ENCODE results near the gene AFF2.
"Not testable (repeated sequence)": the region's sequence is repeated elsewhere in the genome, so short reads cannot be mapped to it uniquely, and the experiment has no call there.

AFF2 gene

DNA sequence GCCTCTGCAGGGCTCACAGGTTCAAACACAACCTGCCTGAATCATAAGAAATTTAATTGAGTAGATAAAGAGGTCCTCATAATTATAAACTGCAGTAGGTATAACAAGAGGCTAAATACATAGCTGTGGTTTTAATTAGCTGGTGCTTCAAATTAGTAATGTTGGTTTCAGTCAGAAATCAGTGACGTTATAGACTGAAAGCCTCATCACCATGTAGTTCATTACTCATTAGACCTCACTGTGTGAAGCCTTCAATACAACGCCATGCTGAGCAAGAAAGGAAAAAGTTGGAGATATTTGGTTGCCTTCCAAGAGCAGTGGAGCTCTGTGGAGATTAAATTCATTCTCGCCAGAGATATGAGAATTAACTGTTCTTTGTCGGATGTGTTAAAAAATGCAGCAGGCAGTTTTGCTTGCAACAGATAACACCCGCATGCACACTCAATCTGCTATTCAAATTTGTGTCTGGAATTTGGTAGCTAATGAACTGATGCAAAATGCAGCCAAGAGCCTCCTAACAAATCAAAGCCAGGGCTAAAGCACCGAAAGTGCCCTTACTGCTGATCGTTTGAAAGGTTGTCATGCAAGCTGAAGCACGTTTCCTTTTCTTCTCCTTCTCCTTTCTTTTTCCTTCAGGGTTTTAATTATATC, 148.9 kb downstream of the AFF2 start:
- DNase-seq = no peak

DNA sequence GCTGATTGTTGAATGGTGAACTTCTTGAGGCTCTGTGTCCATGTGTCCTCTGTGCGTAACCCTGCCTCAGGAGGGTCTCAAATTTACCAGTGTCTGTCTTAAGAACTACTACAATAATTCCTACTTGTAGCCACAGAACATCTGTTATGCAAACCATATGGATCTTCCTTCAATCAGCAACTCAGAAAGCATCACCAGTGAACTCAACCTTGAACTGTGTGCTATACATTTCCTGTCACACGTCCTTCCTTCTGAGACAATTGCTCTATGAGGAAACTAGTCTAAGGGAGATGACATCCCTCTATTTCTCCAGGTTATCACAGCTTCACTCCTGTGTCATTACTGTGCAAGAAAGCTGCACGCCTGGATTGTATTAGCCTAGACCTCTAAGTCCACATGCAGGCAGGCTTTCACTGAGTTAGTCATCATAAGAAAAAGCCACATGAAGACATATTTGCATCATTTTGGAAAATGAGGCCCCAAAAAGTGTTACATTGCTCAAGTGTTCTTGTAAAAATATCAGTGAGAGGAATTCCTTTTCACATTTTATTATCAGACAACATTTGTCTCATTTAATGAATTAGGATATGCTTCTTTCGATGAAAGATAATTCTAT, 157.8 kb downstream of the AFF2 start:
- no peak for DNase-seq

DNA sequence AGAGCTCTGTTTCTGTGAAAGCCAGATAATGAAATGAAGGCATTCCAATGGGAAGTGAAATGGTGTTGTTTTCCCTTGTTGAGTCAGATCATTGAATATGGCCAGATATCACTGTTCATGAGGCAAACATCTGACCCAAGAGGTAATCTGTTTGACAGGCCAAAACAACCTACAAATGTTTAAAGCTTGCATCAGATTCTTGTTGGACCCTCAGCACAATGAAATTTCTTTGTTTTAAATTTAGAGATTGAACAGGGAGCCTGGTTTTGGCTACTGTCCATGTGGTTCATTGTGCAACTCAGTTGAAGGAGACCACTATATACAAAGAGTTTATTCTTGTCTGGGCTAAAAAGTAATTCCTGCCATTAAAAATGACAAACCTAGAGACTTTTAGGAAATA, 159.1 kb downstream of the AFF2 start:
- DNase-seq = no peak

DNA sequence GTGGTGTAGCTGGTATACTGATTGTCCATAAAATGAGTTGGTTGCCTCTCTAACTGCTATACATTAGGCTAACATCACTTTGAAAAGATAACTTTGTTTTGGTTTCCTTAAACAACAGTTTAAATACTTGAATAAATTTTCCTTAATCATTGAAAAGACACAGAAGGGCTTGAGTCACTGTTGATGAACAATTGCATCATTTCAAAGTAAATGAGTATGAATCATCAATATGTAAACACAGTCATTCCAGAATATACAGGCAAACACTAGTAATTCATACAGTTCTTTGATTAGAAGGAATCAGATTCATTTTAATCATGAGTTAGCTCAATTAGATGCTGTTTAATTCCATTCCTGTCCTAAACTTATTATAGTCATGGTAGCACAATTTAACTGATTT, 160.6 kb downstream of the AFF2 start:
- no peak for DNase-seq

DNA sequence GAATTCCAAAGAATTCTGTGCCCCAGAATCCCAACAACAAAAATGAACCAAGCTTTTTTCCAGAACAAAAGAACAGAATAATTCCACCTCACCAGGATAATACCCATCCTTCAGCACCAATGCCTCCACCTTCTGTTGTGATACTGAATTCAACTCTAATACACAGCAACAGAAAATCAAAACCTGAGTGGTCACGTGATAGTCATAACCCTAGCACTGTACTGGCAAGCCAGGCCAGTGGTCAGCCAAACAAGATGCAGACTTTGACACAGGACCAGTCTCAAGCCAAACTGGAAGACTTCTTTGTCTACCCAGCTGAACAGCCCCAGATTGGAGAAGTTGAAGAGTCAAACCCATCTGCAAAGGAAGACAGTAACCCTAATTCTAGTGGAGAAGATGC, 161.6 kb downstream of the AFF2 start:
- no peak for DNase-seq

DNA sequence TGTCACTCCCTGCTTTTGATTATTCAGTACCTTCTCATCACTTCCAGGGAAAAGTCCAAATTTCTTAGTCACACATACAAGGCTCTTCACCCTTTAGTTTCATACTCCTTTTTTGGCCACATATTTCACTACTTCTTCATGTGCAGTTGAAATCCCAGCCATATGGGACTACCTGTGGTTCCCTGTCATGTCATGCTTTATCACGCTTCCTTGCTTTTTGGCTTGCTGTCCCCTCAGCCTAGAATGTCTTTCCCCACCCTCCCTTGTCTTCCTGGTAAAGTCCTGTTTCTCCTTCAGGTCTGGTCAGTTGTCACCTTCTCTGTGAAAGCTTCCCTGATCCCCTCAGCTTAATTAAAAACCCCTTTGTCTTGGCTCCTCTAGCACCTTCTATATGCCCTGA, 163.8 kb downstream of the AFF2 start:
- no peak for DNase-seq

DNA sequence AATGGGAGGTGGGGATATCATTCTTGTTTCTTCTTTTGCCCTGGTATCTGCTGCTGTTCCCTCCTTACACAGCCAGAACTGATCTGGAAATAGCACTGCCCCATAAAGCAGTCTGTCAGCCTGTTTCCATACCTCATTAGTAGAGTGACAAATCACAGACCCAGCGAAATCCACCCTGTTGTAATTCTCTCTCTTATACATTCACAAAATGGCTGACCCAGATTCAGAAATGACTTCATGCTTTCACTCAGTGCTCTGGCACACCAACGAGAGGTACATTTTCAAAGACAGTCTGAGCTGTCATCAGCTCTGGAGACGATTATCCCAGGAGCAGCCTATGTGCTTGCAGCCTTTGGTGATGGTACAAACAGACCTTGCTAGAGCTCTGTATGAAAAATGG, 164.6 kb downstream of the AFF2 start:
- no peak for DNase-seq

DNA sequence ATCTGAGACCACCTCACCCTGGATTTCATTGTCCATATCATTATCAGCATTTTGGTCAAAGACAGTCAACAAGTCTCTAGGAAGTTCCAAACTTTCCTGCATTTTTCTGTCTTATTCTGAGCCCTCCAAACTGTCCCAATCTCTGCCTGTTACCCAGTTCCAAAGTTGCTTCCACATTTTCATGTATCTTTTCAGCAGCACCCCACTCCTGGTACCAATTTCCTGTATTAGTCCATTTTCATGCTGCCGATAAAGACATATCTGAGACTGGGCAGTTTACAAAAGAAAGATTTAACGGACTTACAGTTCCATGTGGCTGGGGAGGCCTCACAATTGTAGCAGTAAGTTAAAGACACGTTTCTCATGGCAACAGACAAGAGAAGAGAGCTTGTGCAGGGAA, 168.8 kb downstream of the AFF2 start:
- not testable (repeated sequence) for DNase-seq

DNA sequence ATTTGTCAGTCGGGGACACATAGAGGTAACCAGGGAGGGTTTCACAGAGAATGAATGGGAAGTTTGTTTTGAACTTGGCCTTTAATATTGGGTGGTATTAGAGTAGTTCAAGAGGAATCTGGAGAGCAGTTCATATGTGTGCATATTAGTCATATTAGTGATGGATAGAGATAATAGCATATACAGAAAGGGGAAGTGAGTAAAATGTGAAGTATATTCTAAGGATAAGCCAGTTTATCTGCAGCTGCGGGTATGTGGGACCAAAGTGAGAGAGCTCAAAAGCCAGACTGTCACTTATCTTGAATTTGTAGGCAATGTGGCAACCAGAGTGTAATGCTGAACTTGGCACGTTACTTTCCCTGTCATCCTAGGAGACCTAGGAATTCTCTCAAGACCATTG, 169.9 kb downstream of the AFF2 start:
- DNase-seq = no peak

DNA sequence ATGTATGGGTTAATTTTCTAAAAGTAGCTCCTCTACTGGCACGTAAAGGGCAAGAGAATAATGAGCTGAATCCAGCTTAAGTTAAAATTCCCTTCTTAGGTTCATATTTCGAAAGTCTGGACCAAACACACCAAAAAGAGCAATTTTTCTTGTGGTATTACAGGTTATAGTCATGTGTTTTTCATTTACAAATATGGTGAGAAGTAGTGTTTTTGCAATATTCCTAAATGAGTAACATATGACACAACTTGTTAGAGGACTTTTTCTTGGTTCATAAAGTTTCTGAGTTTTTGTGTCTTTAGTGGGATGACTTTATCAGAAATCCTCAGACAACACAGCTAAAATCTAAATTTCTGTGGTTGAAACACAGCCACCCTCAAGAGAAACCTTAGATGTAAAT, 172.1 kb downstream of the AFF2 start:
- DNase-seq = no peak

DNA sequence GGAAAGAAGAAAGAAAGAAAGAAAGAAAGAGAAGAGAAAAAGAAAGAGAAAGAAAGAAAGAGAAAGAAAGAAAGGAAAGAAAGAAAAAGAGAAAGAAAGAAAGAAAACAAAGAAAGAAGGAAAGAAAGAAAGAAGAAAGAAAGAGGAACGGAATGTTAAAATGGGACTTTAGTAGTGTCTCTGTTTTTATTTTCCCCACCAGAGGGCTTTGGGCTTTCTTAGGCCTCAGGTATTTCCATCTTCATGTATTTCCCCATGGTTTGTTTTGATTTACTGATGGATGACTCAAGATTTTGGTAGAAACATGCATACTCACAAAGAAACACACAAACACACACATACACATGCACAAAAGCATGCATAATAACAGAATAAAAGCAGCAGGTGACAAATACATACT, 181.2 kb downstream of the AFF2 start:
- DNase-seq = no peak

DNA sequence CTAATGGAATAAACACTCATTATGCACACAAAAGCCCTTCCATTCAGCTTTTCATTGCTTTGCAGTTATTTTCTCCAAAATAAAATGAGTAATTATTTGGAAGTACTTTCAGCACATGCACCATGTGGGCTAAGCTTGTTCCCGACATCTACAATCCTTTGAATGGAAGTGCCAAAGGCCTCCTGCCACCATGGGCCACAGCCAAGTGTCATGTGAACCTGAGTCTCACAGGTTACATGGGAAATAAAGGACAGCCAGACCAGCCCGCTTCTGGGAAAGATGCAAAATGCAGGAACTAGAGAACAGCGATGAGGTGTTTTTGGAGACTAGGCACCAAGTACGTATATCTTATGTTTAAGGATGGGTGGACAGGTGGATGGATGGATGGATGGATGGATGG, 181.8 kb downstream of the AFF2 start:
- DNase-seq = no peak

DNA sequence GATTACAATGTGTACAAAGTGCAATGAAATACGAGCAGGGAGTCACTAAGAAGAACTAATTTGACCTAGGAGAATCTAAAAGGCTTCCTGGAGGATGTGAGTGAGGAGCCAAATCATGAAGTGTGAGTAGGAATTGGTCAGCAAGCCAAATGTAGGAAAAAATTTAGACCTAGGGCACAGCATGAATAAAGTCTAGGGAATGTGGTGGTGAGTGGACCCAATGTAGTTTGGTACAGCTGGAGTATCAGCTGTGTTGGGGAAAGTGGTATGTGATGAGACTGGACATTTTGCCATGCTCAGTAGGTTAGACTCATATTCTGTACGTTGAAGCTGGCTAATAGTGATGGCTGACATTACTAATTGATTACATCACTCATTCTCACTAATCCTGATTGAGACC, 191.0 kb downstream of the AFF2 start:
- DNase-seq = no peak

DNA sequence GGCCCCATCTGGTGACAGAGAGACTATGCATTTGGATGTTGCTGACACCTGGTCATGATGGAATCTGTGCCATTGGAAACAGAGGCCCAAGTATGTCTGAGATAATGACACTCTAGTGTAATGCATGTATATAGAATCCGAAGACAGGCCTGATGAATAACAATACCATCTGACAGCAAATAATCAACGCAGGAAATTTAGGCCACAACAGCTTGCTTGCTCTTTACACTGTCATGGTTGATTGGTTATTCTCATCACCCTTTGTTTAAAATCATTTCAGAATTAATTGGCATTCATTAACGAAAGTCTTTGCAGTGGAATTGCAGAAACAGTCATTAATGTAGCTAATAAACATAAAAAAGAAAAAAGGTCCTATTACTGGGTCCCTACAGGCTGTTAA, 194.8 kb downstream of the AFF2 start:
- DNase-seq = peak; percentile 69

DNA sequence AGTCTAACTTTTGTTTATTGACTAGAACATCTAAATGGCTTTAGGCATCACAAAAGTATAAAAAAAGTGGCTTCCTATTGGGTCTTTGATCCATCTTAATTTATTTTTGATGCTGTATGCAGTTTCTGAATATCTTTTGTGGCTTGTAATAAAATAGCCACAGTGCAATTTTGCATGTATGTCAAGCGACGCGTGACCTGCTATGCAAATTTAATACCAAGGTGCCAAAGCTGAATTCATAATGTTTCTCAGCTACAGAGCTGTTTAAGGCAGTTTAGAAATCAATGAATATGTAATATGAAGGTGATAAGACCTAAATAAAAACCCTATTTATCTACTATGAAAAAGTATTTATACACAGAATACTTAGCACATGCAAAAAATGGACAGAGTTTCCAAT, 197.8 kb downstream of the AFF2 start:
- DNase-seq = no peak

DNA sequence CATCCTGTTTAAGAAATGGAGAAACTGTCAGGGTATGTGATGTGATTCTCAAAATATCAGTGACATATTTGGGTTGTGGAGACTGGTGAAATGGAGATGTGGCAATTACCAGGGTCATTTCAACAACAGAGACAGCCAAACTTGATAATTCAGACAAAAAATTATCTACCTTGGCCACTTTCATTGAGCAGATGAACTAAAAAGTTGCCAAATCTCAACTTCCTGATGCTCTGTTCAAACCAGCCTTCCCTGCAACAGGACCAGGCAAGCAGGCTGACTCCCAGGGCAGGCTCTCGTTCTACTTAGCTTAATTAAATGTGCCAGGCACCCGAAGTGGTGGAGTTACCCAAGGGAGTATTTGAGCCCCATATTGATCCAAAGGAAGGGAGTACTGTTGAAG, 199.6 kb downstream of the AFF2 start:
- DNase-seq = peak; percentile 15

DNA sequence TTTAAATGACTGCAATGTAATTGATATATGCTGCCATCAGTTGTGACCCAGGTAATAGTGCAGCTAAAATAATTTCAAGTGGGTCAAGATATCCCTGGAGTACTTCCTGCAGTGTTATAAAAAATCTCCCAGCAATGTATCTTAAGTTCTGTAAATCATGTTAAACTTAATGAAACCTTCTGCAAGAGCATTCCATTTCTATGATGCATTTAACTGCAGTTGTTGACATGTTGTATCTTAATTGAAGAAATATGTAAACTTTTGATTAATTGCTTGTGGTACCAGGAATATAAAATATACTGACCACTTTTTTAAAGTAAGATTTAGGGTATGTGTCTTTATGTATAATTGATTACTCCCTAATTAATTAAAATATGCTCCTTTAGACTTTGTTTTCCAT, 213.6 kb downstream of the AFF2 start:
- DNase-seq = no peak

DNA sequence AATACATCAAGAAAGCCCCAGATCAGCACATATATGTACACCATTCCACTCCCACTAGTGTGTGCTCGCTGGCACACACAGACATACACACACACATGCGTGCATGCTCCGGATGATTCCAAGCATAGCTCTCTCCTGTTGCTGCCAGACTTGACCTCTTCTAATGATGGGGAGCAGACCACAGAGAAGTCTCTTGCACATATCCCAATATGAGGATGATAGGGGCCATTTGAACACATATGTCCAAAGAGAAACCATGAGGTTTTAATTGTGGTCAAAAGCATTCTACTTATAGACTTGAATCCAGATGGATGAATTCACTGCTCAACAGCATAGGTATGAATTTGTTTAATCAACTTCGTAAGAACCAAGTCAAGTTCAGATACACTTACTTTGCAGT, 214.9 kb downstream of the AFF2 start:
- no peak for DNase-seq

DNA sequence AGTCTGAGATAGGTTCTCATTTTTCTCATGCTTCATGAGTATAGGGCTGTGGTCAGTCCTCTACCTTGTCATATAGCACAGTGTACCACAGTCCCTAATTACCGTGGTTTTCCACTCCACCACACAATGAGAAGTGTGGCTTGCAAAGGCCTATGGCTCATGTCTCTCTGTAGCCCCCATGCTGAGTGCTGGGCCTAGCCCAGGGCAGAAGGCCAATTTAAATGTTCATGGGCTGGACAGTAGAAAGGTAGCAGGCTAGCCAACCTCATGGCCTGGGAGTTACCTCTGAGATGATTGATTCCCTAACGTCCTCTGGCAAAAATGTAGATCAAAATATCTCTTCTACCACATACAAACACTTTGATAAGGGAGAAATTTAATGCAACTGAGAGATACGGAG, 222.5 kb downstream of the AFF2 start:
- DNase-seq = no peak

DNA sequence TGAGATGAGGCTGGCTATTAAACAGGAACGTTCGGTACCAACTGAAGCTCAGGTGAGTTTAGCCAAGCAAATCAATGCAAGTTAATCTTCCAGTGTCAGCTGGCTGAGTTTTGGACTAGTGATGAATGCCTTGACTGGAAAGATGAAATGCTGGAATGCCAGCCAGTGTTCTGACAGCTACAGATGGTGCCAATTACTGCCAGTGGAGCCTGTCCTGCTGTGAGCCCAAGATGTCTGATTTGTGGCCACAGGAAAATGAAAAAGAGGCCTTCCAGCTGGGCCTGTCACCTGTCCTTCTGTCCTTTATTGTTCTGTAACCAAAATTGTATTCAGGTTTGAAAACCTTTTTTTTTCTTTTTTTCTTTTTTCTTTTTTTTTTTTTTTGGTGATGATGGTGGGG, 223.1 kb downstream of the AFF2 start:
- peak; percentile 66 for DNase-seq

DNA sequence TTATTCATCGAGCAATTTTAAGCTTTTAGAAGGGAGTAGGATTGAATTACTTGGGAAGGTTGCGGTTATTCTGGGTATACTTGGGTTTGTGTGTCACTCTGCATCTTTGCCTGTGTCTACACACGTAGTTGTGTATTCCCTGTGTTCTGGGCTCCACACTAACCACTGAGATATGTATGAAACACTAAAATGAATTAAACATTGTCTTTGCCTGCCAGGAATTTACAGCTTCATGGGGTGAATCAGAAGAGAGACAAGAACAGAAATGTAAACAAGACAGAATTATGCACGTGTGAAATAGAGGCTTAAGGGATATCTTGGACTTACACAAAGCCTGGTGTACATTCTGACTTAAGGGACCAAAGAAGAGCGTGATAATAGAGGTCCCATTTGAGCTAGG, 228.5 kb downstream of the AFF2 start:
- no peak for DNase-seq

DNA sequence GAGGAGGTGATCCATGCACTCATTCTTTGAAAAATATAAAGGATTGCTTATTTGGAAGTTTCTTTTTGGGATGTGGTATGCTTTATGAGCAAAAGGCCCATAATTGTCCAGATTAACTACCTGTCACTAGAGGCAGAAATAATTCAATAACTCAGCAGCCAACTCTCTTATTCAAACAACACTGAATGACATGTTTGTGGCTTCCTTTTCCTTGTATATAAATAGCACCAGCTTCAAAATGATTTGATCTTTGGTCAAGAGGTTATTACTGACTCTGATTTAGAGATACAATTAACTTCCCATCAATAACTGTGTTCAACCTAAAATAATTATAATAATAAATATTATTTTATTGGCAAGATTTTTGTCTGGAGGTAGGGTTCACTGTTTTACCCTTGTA, 232.3 kb downstream of the AFF2 start:
- no peak for DNase-seq

DNA sequence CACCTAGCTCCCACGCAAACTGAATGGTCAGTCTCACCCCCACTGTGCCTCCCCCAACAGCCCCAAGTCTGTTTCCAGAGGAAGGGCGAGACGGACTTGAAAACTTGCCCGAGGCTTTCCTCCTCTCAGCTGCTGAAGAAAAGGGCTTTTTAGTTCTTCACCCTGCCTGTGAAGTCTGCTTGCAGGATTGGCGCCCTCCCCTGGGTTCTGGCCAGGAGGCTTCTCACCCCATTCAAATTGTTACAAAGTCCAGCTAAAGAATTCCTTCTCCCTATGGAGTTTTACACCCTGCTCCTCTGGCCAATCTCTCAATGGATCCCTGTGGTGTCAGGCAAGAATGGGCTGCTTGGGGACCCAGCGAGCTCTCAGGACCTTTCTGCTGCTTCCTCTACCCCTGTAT, 241.0 kb downstream of the AFF2 start:
- DNase-seq = no peak

DNA sequence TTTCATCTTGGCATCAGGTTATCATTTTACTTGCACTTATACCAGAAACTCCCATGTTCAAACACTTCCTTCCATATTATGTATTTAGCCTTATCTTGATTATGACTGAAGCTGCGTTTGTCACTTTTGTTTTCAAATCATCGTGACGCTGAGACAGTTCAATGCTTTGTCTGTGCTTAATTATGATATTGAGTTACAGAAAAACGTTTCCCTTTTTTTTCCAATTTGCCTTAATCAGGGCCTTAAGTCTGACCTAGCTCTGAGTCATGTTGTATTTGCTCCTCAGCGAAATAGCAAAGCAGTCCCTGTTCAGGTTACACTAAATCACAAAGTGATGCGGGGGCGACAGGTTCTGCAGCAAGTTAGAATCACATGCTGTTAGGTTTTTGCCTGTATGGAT, 254.7 kb downstream of the AFF2 start:
- DNase-seq = no peak

DNA sequence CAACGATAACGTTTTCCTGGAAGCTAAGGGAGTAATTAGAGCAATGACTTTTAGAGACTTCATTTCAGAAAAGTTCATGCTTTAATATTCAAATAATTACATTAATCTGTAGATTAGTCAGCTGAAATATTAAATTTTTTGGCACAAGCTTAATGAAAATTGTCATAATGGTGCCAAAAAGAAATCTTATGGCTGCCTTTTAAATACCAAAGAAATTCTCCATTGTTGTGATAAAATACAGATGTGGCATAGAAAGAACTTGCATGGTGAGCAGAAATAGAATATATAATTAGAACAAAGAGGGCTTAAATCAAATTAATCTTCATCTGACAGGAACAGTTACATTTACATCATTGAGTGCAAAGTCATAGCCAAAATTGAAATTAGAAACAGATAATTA, 263.5 kb downstream of the AFF2 start:
- no peak for DNase-seq
